OCI-LY7 (cell line): ENCODE data around the gene IGF1R.

ENCODE experiments used
- CTCF ChIP-seq: fragments of 200-600 bp; sonication (generic); conservative IDR thresholded peaks from 2 replicates; pipeline ENCODE4 v1.5.1; 2014; ENCODE audit warnings: mild to moderate bottlenecking, antibody characterized with exemption, low read length, moderate library complexity, mixed read lengths
- EZH2phosphoT487 ChIP-seq: fragments of 200-600 bp; sonication (generic); IDR thresholded peaks from 2 replicates; pipeline ENCODE4 v1.6.1; 2018; ENCODE audit warnings: low read depth, borderline replicate concordance, mild to moderate bottlenecking, mixed run types, antibody characterized with exemption, low read length, moderate library complexity, mixed read lengths

GRCh38 chr15:98805434-98806274, 157.3 kb downstream of the IGF1R start:
- no peak for TF ChIP-seq CTCF
- TF ChIP-seq EZH2phosphoT487, result no peak
